Thyroid gland (tissue), 4 donors: ENCODE results near the gene ADGRD1. TPM values are rescaled to one million over a fixed set of nuclear protein-coding genes. Genes with fewer than 3 reads are reported as not detected.

ENCODE experiments used
- DNase-seq, 2 donors: peaks; one replicate each; pipeline ENCODE4 v3.0.0-alpha.2; 2019
- H3K27ac ChIP-seq, 3 donors: fragments of 200-600 bp; sonication (generic); 1 replicate in 2 of 3; 2 replicates in 1 of 3; pipeline ENCODE4 v1.5.1; 2016 to 2019; ENCODE audit warnings: mild to moderate bottlenecking in 1 of 3, moderate library complexity in 1 of 3
- H3K27me3 ChIP-seq: fragments of 200-600 bp; sonication (generic); one replicate; pipeline ENCODE4 v1.5.1; 2019
- H3K36me3 ChIP-seq, 2 donors: fragments of 200-600 bp; sonication (generic); one replicate each; pipeline ENCODE4 v1.5.1; 2016 to 2019
- H3K4me1 ChIP-seq, 2 donors: fragments of 200-600 bp; sonication (generic); one replicate each; pipeline ENCODE4 v1.5.1; 2017 to 2019
- H3K4me3 ChIP-seq, 3 donors: fragments of 200-600 bp; sonication (generic); replicated peaks in 1 of 3; 1 replicate in 2 of 3; 2 replicates in 1 of 3; pipeline ENCODE4 v1.5.1; 2016; ENCODE audit warnings: mild to moderate bottlenecking in 1 of 3
- H3K9me3 ChIP-seq: fragments of 200-600 bp; sonication (generic); one replicate; pipeline ENCODE4 v1.5.1; 2017
- POLR2A ChIP-seq, 2 donors: fragments of 450-650 bp; IDR thresholded peaks; one replicate each; pipeline ENCODE4 v1.6.1; 2017; ENCODE audit warnings: antibody characterized with exemption in 2 of 2, mild to moderate bottlenecking in 2 of 2, moderate library complexity in 1 of 2
- WGBS, 2 donors: methylation state at CpG; one replicate each; pipeline ENCODE4 v1.1.5; 2017; 5-methylcytosine and 5-hydroxymethylcytosine counted together
- intact Hi-C: fragments of 100-400 bp; cut with DNase I; formaldehyde crosslinking; loops from one replicate; pipeline ENCODE4 v1.15.1; 2023
- total RNA-seq, 4 donors: library from RNA; depleted of rRNA; stranded (reverse); fragments of >200 nt; gene quantifications; one replicate each; pipeline ENCODE4 v1.2.3, GENCODE V29; 2016
- TF ChIP-seq, protein P1 (sequence below), 6 experiments: fragments of 200-600 bp in 3 of 6; fragments of 450-650 bp in 3 of 6; sonication (generic) in 3 of 6; IDR thresholded peaks; one replicate each; pipeline ENCODE4 v1.5.1; 2016 to 2019; ENCODE audit warnings: antibody characterized with exemption in 6 of 6, mild to moderate bottlenecking in 2 of 6, inconsistent platforms in 1 of 6, moderate library complexity in 1 of 6

ADGRD1 gene
- total RNA-seq, 4 donors from 2014 or later = 14.1 to 44.3 (median 24.7) TPM

DNA sequence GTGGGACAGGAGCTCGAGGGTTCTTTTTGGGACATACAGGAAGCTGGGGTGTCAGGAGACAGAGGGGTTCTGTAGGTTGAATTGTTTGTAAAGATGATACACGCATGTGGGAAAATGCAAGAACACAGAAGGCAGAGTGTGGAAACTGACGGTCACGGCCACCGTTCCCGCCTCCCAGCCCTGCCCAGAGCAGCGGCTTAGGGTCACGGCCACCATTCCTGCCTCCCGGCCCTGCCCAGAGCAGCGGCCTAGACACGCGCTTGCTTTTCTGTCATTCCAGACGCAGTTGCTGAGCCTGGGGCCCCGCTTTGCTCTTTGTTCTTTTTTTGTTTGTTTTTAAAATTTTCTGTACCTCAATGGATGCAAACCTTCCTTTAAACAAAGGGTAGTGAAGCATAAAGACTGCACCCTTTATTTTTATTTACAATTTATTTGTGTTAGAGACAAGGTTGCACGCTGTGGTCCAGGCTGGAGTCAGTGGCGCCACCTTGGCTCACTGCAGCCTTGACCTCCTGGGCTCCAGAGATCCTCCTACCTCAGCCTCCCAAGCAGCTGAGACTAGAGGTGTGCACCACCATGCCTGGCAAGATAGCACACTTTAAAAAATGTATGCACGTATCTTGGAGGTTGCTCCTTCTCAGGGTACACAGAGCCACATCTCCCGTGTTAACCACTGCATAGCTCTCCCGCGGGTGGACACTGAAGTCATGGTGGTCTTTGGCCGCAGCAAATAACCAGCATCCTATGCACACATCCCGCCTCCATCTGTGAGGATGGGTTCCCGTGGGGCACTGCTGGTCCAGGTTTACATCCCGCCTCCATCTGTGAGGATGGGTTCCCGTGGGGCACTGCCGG is 142.3 kb downstream of the ADGRD1 start:
- Histone ChIP-seq H3K4me1 (no peaks in the 10 kb centered on the region), H3K36me3 (no peaks in the 10 kb centered on the region), H3K27ac (no peak overlapping the region), H3K4me3 (no peak overlapping the region), H3K9me3 (no peaks in the 10 kb centered on the region), H3K27me3 (no peaks in the 10 kb centered on the region)
- TF ChIP-seq, protein P1, sequence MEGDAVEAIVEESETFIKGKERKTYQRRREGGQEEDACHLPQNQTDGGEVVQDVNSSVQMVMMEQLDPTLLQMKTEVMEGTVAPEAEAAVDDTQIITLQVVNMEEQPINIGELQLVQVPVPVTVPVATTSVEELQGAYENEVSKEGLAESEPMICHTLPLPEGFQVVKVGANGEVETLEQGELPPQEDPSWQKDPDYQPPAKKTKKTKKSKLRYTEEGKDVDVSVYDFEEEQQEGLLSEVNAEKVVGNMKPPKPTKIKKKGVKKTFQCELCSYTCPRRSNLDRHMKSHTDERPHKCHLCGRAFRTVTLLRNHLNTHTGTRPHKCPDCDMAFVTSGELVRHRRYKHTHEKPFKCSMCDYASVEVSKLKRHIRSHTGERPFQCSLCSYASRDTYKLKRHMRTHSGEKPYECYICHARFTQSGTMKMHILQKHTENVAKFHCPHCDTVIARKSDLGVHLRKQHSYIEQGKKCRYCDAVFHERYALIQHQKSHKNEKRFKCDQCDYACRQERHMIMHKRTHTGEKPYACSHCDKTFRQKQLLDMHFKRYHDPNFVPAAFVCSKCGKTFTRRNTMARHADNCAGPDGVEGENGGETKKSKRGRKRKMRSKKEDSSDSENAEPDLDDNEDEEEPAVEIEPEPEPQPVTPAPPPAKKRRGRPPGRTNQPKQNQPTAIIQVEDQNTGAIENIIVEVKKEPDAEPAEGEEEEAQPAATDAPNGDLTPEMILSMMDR (IDR thresholded peaks at IDR 0.05) = no peak
- TF ChIP-seq POLR2A (IDR thresholded peaks at IDR 0.05) = no peak
- WGBS, 2 donors = 81 to 84% methylated on average over 26 of the region's 26 CpGs
- DNase-seq = peak in 1 of 2 donors; percentile 1
- intact Hi-C loops = no loop called here

DNA sequence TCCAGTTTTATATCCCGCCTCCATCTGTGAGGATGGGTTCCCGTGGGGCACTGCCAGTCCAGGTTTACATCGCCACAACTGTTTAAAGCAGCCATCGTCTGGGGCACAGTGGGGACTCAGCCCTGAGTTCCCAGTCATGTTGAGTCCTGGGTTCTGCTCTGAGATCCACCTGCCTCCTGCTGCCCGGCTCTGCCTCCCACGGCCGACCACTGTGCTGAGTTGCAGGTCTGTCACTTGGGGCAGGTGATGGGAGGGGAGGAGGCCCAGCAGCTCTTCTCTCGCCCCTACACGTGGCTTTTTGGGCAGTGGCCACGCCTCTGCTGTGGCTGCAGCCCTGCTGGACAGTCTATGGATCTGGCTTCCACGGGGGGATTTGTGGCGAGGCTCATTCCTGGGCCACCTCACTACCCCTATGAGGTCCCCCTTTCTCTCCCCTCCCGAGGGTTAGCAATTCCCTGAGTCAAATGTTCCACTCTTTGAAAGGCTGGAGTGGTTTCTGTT is 143.0 kb downstream of the ADGRD1 start:
- Histone ChIP-seq H3K4me1 (no peaks in the 10 kb centered on the region), H3K27ac (no peak overlapping the region), H3K27me3 (no peaks in the 10 kb centered on the region), H3K36me3 (no peaks in the 10 kb centered on the region), H3K4me3 (no peak overlapping the region), H3K9me3 (no peaks in the 10 kb centered on the region)
- no peak for DNase-seq
- WGBS, 2 donors = 84 to 85% methylated on average over 9 to 13 of the region's 13 CpGs
- TF ChIP-seq, protein P1 (IDR thresholded peaks at IDR 0.05) = no peak
- TF ChIP-seq POLR2A (IDR thresholded peaks at IDR 0.05) = no peak
- intact Hi-C loops = no loop called here

DNA sequence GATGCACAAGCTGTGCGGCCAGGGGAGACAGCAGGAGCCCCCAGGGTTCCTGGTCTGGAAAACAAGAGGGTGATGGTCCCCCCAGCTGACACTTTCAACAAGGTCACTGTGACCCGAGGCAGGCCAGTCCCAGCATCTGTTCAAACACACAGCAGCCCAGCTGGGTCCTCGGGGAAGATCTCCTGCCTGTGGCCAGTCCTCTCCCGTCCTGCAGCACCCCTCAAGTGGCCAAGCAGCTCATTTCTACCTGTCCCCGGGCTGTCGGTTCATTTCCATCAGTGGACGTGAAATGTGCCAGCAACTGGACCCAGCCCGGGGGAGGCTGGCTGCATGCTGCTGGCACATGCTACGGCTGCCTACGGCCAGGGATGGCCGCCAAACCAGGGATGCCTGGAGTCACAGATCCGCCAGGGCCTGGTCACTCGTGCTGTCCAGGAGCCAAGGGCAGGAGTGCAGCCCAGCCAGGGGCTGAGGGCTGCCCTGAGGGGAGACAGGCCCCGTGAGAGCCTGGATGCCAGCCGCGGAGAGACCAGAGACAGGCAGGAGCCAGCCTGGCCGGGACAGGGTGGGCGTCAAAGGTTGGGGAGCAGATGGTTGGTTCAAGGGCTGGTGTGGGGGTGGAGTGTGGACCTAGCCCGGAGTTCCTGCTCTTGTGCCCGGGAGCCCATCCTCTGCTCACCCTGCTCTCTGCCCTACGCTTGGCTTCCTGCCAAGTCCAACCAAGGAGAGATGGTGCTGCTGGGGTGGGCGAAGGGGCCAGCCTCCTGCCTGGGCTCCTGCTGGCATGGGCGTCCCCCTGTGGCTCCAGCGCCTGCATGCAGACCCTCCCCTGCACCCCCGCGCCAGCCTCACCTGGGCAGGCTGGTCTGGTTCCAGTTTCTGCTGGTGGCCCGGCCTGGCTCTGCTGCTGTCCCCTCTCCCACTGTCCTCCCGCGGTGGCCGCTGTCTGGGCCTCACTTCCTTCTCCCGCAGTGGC is 143.8 kb downstream of the ADGRD1 start:
- H3K4me3 ChIP-seq = no peak overlapping the region
- H3K27me3 ChIP-seq = no peaks in the 10 kb centered on the region
- no peaks in the 10 kb centered on the region for H3K9me3 ChIP-seq
- no peaks in the 10 kb centered on the region for H3K4me1 ChIP-seq
- intact Hi-C loops = no loop called here
- TF ChIP-seq, protein P1 (IDR thresholded peaks at IDR 0.05) = no peak
- no peak for TF ChIP-seq POLR2A (IDR thresholded peaks at IDR 0.05)
- H3K36me3 ChIP-seq = no peaks in the 10 kb centered on the region
- H3K27ac ChIP-seq = no peak overlapping the region
- WGBS, 2 donors = 71 to 75% methylated on average over 25 to 26 of the region's 31 CpGs
- DNase-seq = peak in 1 of 2 donors; percentile 3

DNA sequence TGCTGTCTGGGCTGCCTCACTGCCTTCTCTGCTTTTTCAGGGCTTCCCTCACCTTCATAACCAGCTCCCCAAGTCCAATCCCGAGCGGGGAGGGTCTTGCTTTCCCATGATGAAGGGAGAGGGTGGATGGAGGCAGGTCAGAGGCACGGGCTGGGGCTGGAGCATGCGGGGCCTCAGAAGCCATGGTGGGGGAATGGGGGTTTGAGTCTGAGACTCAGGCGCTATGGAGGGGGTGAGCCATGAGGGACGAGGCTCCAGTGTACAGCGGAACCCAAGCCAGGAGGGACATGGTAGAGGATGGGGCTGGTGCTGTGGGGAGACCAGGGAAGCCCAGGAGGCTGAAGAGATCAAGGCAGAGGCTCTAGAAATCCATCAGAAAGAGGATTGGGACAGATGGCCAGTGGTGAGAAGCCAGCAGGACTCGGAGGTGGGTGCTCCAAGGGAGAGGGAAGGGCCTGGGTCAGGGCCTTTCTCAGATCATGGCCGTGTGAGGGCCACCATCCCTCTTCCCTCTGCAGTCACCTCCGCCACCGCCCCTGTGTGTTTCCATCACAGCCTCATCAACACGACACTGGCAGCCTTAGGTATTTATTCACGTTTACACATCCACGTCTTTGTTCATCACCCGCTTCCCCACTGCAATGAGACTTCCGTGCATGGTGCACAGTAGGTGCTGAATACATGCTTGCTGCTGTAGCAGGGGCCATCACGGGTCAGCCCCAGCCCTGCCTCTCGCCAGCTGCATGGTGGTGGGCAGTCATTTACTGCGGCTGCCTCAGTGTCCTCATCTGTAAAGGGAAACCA is 144.7 kb downstream of the ADGRD1 start:
- TF ChIP-seq POLR2A (IDR thresholded peaks at IDR 0.05) = no peak
- TF ChIP-seq, protein P1 (IDR thresholded peaks at IDR 0.05) = no peak
- 92% methylated on average over 19 of the region's 19 CpGs for WGBS, 2 donors
- no peaks in the 10 kb centered on the region for H3K36me3 ChIP-seq
- H3K27me3 ChIP-seq = no peaks in the 10 kb centered on the region
- no peak overlapping the region for H3K27ac ChIP-seq
- DNase-seq = peak in 1 of 2 donors; percentile 0
- no peaks in the 10 kb centered on the region for H3K4me1 ChIP-seq
- H3K4me3 ChIP-seq = no peak overlapping the region
- intact Hi-C loops = no loop called here
- H3K9me3 ChIP-seq = no peaks in the 10 kb centered on the region
